OCI-LY1 (cell line): ENCODE results near the gene RGS7.

ENCODE experiments used
- H2AFZ ChIP-seq: fragments of 200-600 bp; sonication (generic), shearing (Covaris generic); 2 replicates; pipeline ENCODE4 v1.6.0; 2014; ENCODE audit warnings: antibody characterized with exemption, mild to moderate bottlenecking, low read length
- H3F3A ChIP-seq: fragments of 200-600 bp; sonication (generic), shearing (Covaris generic); 2 replicates; pipeline ENCODE4 v1.6.0; 2014; ENCODE audit warnings: mild to moderate bottlenecking, antibody characterized with exemption, low read length, moderate library complexity; ENCODE audit not compliant: insufficient read depth
- H3K27ac ChIP-seq: fragments of 200-600 bp; sonication (generic); 2 replicates; pipeline ENCODE4 v1.5.1; 2014; ENCODE audit warnings: low read length, mixed run types, mild to moderate bottlenecking, low read depth; ENCODE audit not compliant: poor library complexity, severe bottlenecking
- H3K27me3 ChIP-seq: fragments of 200-600 bp; sonication (generic); 2 replicates; pipeline ENCODE4 v1.6.0; 2014; ENCODE audit warnings: antibody characterized with exemption, mild to moderate bottlenecking, low read length, moderate library complexity; ENCODE audit not compliant: insufficient read depth
- H3K36me3 ChIP-seq: fragments of 200-600 bp; sonication (generic); 2 replicates; pipeline ENCODE4 v1.6.1; 2014; ENCODE audit warnings: mild to moderate bottlenecking, antibody characterized with exemption, low read length, moderate library complexity, mixed read lengths; ENCODE audit not compliant: insufficient read depth
- H3K4me1 ChIP-seq: fragments of 200-600 bp; sonication (generic); 2 replicates; pipeline ENCODE4 v1.5.1; 2014; ENCODE audit warnings: mild to moderate bottlenecking, low read length, moderate library complexity; ENCODE audit not compliant: insufficient read depth, severe bottlenecking
- H3K4me2 ChIP-seq: fragments of 200-600 bp; sonication (generic), shearing (Covaris generic); 2 replicates; pipeline ENCODE4 v1.6.1; 2014; ENCODE audit warnings: low read length
- H3K4me3 ChIP-seq: fragments of 200-600 bp; sonication (generic); 2 replicates; pipeline ENCODE4 v1.5.1; 2014; ENCODE audit warnings: low read length, low read depth, mild to moderate bottlenecking, mixed read lengths; ENCODE audit not compliant: poor library complexity, severe bottlenecking
- H3K79me2 ChIP-seq: fragments of 200-600 bp; shearing (Covaris generic); 2 replicates; pipeline ENCODE4 v1.6.1; 2016; ENCODE audit warnings: mixed run types, low read length, mixed read lengths; ENCODE audit not compliant: insufficient read depth
- H3K9ac ChIP-seq: fragments of 200-600 bp; sonication (generic), shearing (Covaris generic); 2 replicates; pipeline ENCODE4 v1.6.1; 2014; ENCODE audit warnings: mild to moderate bottlenecking, low read length, mixed read lengths
- H3K9me2 ChIP-seq: fragments of 200-600 bp; sonication (generic), shearing (Covaris generic); 2 replicates; pipeline ENCODE4 v1.6.1; 2014; ENCODE audit warnings: low read depth, mild to moderate bottlenecking, low read length, mixed read lengths
- H3K9me3 ChIP-seq: fragments of 200-600 bp; shearing (Covaris generic); 2 replicates; pipeline ENCODE4 v1.6.1; 2014; ENCODE audit warnings: low read length, mixed read lengths
- H4K20me1 ChIP-seq: fragments of 200-600 bp; sonication (generic), shearing (Covaris generic); 2 replicates; pipeline ENCODE4 v1.6.0; 2016; ENCODE audit warnings: mild to moderate bottlenecking, low read length; ENCODE audit not compliant: insufficient read depth
- EZH2 ChIP-seq: fragments of 200-600 bp; sonication (generic), shearing (Covaris generic); IDR thresholded peaks from 2 replicates; pipeline ENCODE4 v1.8.0; 2017; ENCODE audit warnings: borderline replicate concordance, mixed run types, mild to moderate bottlenecking, antibody characterized with exemption, low read length, moderate library complexity, mixed read lengths
- TF ChIP-seq, protein P1 (sequence below): fragments of 200-600 bp; sonication (generic), shearing (Covaris generic); IDR thresholded peaks from 2 replicates; pipeline ENCODE4 v1.5.1; 2017; ENCODE audit warnings: mild to moderate bottlenecking, antibody characterized with exemption, low read length, moderate library complexity, mixed read lengths

Gene RGS7

DNA sequence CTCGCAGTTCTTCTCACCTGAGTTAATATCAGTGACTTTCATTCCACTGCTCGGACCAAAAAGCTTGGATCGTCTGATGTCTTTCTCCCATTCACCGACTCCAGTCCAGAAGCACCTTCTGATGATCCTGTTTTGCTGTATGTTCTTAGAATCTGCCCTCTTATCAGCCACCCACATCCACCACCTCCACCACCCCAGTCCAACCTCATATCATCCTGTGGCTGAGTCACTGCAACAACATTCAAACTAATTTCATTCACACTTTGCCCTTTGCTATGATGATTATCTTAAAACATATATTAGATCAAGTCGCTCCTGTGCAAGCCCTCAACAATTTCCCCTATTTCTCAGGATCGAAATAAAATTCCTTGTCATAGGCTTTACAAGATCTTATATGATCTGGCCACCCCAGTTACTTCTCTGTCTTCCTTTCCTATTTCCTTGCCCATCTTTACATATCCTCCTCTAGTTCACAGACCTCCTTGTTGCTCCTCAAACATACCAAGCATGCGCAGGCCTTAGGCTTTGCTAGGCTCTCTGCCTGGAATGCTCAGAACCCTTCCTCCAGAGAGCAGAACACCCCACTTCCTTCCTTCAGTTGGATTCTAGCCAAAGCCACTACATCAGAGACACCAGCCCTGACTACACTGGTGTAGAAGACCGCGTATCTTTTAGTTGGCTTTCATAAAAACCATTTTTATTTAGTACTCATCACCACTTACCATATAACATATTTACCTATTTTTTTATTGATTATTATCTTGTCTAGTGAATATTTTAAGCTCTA lies 409.4 kb downstream of the RGS7 start:
- no peaks in the 10 kb centered on the region for H4K20me1 ChIP-seq
- no peak overlapping the region for H3K27ac ChIP-seq
- no peaks in the 10 kb centered on the region for H3K79me2 ChIP-seq
- H3K27me3 ChIP-seq = no peaks in the 10 kb centered on the region
- no peaks in the 10 kb centered on the region for H3K4me1 ChIP-seq
- H3K9ac ChIP-seq = no peak overlapping the region
- no peaks in the 10 kb centered on the region for H3K9me2 ChIP-seq
- no peaks in the 10 kb centered on the region for H3F3A ChIP-seq
- no peaks in the 10 kb centered on the region for H3K9me3 ChIP-seq
- no peak overlapping the region for H2AFZ ChIP-seq
- no peak for TF ChIP-seq EZH2
- TF ChIP-seq, protein P1, sequence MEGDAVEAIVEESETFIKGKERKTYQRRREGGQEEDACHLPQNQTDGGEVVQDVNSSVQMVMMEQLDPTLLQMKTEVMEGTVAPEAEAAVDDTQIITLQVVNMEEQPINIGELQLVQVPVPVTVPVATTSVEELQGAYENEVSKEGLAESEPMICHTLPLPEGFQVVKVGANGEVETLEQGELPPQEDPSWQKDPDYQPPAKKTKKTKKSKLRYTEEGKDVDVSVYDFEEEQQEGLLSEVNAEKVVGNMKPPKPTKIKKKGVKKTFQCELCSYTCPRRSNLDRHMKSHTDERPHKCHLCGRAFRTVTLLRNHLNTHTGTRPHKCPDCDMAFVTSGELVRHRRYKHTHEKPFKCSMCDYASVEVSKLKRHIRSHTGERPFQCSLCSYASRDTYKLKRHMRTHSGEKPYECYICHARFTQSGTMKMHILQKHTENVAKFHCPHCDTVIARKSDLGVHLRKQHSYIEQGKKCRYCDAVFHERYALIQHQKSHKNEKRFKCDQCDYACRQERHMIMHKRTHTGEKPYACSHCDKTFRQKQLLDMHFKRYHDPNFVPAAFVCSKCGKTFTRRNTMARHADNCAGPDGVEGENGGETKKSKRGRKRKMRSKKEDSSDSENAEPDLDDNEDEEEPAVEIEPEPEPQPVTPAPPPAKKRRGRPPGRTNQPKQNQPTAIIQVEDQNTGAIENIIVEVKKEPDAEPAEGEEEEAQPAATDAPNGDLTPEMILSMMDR = no peak
- no peaks in the 10 kb centered on the region for H3K36me3 ChIP-seq
- no peak overlapping the region for H3K4me2 ChIP-seq
- H3K4me3 ChIP-seq = no peak overlapping the region

DNA sequence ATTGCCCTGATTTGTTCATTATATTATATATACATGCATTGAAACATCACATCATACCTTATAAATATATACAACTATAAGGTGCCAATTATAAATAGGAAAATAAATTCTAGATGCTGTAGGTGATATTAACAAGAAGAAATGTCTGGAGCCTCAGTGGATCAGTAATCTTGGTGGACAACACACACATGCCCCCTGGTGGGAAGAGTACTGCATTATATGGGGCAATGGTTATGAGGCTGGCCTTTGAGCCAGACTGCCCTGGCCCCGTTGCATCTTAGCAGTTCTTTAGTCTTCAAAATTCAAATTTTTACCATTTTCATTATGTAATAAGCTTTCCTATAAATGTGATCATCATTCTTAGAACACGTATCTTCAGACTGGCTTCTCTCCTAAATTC lies 410.1 kb downstream of the RGS7 start:
- H3F3A ChIP-seq = no peaks in the 10 kb centered on the region
- no peaks in the 10 kb centered on the region for H3K27me3 ChIP-seq
- H3K9me2 ChIP-seq = no peaks in the 10 kb centered on the region
- no peak overlapping the region for H2AFZ ChIP-seq
- H3K27ac ChIP-seq = no peak overlapping the region
- H3K4me3 ChIP-seq = no peak overlapping the region
- no peaks in the 10 kb centered on the region for H4K20me1 ChIP-seq
- no peak overlapping the region for H3K4me2 ChIP-seq
- no peaks in the 10 kb centered on the region for H3K4me1 ChIP-seq
- TF ChIP-seq, protein P1 = peak; percentile 75
- no peak for TF ChIP-seq EZH2
- H3K9me3 ChIP-seq = no peaks in the 10 kb centered on the region
- no peaks in the 10 kb centered on the region for H3K79me2 ChIP-seq
- H3K9ac ChIP-seq = no peak overlapping the region
- no peaks in the 10 kb centered on the region for H3K36me3 ChIP-seq

DNA sequence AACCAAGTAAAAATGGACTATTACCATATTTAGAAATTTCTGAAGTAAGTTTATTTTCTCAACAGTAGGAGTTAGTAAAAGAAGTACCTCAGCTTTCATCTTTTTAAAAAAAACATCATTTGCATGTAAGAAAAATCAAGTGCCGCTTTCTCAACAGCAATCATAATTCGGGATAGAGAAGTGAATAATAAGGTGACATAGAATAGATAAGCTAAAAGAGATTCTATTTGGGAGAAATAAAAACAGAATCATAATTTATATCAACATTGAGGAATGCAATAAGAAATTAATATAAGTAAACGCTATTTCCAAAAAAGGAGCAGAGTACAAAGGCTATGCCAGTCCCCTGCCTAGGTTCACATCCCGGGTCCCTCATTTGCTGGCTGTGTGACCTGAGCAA lies 414.1 kb downstream of the RGS7 start:
- H4K20me1 ChIP-seq = no peaks in the 10 kb centered on the region

More for the DNA sequence above, 414.1 kb downstream of the RGS7 start:
- Histone ChIP-seq H3F3A (no peaks in the 10 kb centered on the region), H2AFZ (no peak overlapping the region), H3K27me3 (no peaks in the 10 kb centered on the region), H3K9me3 (peaks cover 1% of the 10 kb centered on the region), H3K4me1 (no peaks in the 10 kb centered on the region), H3K4me3 (no peak overlapping the region), H3K27ac (no peak overlapping the region), H3K36me3 (no peaks in the 10 kb centered on the region), H3K4me2 (no peak overlapping the region), H3K9ac (no peak overlapping the region), H3K79me2 (no peaks in the 10 kb centered on the region), H3K9me2 (no peaks in the 10 kb centered on the region)
- TF ChIP-seq, protein P1 = no peak
